ENCODE results near the gene AGAP3.

Gene AGAP3

GRCh38 chr7:151109094-151110048 is 23.1 kb downstream of the AGAP3 start:
- no peak for DNase-seq (ENCODE audit: low read depth in 2 of 2)

- no peak for DNase-seq (ENCODE audit: low read depth in 2 of 2)
Measured at GRCh38 chr7:151110236-151110940, 24.1 kb downstream of the AGAP3 start.

GRCh38 chr7:151110941-151111645 is 24.8 kb downstream of the AGAP3 start:
- no peak for DNase-seq (ENCODE audit: low read depth in 2 of 2)

- DNase-seq (ENCODE audit: low read depth in 2 of 2) = peak; percentile 54 to 61
Measured at GRCh38 chr7:151113344-151114150, 27.3 kb downstream of the AGAP3 start.

GRCh38 chr7:151114151-151115090 is 28.1 kb downstream of the AGAP3 start:
- no peak for DNase-seq (ENCODE audit: low read depth in 2 of 2)

- no peak for DNase-seq (ENCODE audit: low read depth in 2 of 2)
Measured at GRCh38 chr7:151115121-151115835, 29.0 kb downstream of the AGAP3 start.

GRCh38 chr7:151115836-151116418 is 29.7 kb downstream of the AGAP3 start:
- no peak for DNase-seq (ENCODE audit: low read depth in 2 of 2)

- no peak for DNase-seq (ENCODE audit: low read depth in 2 of 2)
Measured at GRCh38 chr7:151116603-151117440, 30.5 kb downstream of the AGAP3 start.

GRCh38 chr7:151117565-151117964 is 31.3 kb downstream of the AGAP3 start:
- no peak for DNase-seq (ENCODE audit: low read depth in 2 of 2)

- DNase-seq (ENCODE audit: low read depth in 2 of 2) = no peak
Measured at GRCh38 chr7:151118108-151119054, 32.1 kb downstream of the AGAP3 start.

- no peak for DNase-seq (ENCODE audit: low read depth in 2 of 2)
Measured at GRCh38 chr7:151119055-151119415, 32.8 kb downstream of the AGAP3 start.

- no peak for DNase-seq (ENCODE audit: low read depth in 2 of 2)
Measured at GRCh38 chr7:151119902-151120301, 33.6 kb downstream of the AGAP3 start.

- DNase-seq (ENCODE audit: low read depth in 2 of 2) = no peak
Measured at GRCh38 chr7:151120896-151121295, 34.6 kb downstream of the AGAP3 start.

- DNase-seq (ENCODE audit: low read depth in 2 of 2) = no peak
Measured at GRCh38 chr7:151121380-151122170, 35.3 kb downstream of the AGAP3 start.

GRCh38 chr7:151122276-151122675 is 36.0 kb downstream of the AGAP3 start:
- no peak for DNase-seq (ENCODE audit: low read depth in 2 of 2)

- no peak for DNase-seq (ENCODE audit: low read depth in 2 of 2)
Measured at GRCh38 chr7:151122796-151123157, 36.5 kb downstream of the AGAP3 start.
